ENCODE measurements around the gene SLC25A19.
A peak's percentile ranks its signal among the peaks of the same experiment; 100 is the strongest.

SLC25A19 gene

DNA sequence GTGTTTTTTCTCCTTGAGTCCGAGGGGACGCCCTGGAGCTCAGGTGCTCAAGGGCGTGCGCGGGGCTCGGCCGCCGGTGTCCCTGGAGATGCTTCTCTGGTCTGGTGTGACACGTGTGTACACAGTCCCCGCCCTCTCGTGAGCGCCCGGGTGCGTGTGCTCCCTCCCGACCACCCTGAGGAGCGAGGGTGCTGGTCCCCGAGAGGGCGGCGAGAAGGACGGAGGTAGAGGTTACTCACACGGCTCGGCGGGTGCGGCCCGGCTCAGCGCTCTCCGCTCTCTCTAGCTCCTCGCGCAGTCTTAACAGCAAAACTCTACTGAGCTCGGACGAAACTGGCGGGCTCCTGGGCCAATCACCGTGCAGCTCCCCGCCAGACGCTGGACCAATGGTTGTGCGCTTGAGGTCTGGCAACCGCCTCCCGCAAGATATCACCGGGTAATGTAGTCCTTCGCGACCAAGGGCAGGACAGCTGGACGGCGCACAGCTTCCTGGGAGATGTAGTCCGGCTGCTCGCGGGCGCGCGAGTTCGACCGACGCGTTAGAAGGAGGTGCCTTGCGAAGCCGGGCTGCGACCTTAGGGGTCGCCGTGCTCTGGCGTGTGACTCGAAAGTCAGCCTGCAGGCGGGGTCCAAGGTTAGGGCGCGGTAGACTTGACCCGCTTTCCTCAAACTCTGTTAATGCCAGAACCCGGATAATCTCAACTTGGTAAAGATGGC is at the start of gene SLC25A19:
Gene SLC25A19, minus strand, starts transcription at position 319 of the 717 bp plus-strand sequence. CDS start 2,669 bp downstream, outside the sequence.
- Histone ChIP-seq H3K9me2 (ENCODE audit: low read depth, low read length) (no peaks in the 10 kb centered on the region), H3K36me3 (ENCODE audit: insufficient read depth, low read length) (peaks cover 31% of the 10 kb centered on the region), H3K27me3 (ENCODE audit: insufficient read depth, low read length) (no peaks in the 10 kb centered on the region), H3K9me3 (ENCODE audit: low read length) (no peaks in the 10 kb centered on the region), H3F3A (ENCODE audit: insufficient read depth, low read length) (peaks cover 4% of the 10 kb centered on the region; the same call in 1 of the 2 replicates), H3K4me2 (ENCODE audit: low read length) (peak within 1 kb of the TSS; percentile 63), H3K27ac (ENCODE audit: low read depth, low read length, poor library complexity, severe bottlenecking) (peak within 1 kb of the TSS; percentile 83), H3K9ac (ENCODE audit: low read length) (peak within 1 kb of the TSS; percentile 69), H4K20me1 (ENCODE audit: insufficient read depth, low read length) (no peaks in the 10 kb centered on the region), H3K79me2 (ENCODE audit: insufficient read depth, low read length) (peaks cover 9% of the 10 kb centered on the region), H3K4me3 (ENCODE audit: low read depth, low read length, poor library complexity, severe bottlenecking) (peak within 1 kb of the TSS; percentile 71), H2AFZ (ENCODE audit: low read length) (no peak within 1 kb of the TSS), H3K4me1 (ENCODE audit: insufficient read depth, low read length, severe bottlenecking) (peaks cover 26% of the 10 kb centered on the region)
- TF ChIP-seq, protein P1, sequence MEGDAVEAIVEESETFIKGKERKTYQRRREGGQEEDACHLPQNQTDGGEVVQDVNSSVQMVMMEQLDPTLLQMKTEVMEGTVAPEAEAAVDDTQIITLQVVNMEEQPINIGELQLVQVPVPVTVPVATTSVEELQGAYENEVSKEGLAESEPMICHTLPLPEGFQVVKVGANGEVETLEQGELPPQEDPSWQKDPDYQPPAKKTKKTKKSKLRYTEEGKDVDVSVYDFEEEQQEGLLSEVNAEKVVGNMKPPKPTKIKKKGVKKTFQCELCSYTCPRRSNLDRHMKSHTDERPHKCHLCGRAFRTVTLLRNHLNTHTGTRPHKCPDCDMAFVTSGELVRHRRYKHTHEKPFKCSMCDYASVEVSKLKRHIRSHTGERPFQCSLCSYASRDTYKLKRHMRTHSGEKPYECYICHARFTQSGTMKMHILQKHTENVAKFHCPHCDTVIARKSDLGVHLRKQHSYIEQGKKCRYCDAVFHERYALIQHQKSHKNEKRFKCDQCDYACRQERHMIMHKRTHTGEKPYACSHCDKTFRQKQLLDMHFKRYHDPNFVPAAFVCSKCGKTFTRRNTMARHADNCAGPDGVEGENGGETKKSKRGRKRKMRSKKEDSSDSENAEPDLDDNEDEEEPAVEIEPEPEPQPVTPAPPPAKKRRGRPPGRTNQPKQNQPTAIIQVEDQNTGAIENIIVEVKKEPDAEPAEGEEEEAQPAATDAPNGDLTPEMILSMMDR (IDR thresholded peaks at IDR 0.05; ENCODE audit: low read length) = peak; percentile 29
- TF ChIP-seq EZH2 (IDR thresholded peaks at IDR 0.05; ENCODE audit: borderline replicate concordance, low read length) = no peak

DNA sequence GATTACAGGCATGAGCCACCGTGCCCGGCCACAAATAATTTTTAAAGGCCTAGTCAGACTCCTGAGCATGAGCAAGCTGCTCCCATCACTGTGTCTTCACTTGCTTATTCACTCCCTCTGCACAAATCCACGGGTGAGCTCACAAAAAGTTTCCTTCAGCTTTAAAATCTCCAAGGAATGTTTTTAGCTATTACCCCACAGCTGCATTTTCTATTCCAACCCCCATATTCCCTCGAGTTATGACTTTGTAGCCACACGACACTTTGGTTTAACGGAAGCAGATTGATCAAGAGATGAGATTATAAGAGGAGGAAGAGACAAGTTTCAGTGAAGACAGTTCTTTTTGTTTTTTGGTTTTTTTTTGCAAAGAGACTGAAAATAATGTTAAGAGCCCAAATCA is 49.1 kb upstream of the SLC25A19 start:
- H4K20me1 ChIP-seq (ENCODE audit: insufficient read depth, low read length) = no peaks in the 10 kb centered on the region
- peak overlapping the region; percentile 88 for H3K27ac ChIP-seq (ENCODE audit: low read depth, low read length, poor library complexity, severe bottlenecking)
- no peaks in the 10 kb centered on the region for H3K9me3 ChIP-seq (ENCODE audit: low read length)
- peak overlapping the region; percentile 58 for H3K4me2 ChIP-seq (ENCODE audit: low read length)
- H3F3A ChIP-seq (ENCODE audit: insufficient read depth, low read length) = peaks cover 4% of the 10 kb centered on the region; the same call in 1 of the 2 replicates
- TF ChIP-seq, protein P1 (IDR thresholded peaks at IDR 0.05; ENCODE audit: low read length) = no peak
- TF ChIP-seq EZH2 (IDR thresholded peaks at IDR 0.05; ENCODE audit: borderline replicate concordance, low read length) = no peak
- peak overlapping the region; percentile 26 for H3K4me3 ChIP-seq (ENCODE audit: low read depth, low read length, poor library complexity, severe bottlenecking)
- H3K79me2 ChIP-seq (ENCODE audit: insufficient read depth, low read length) = peaks cover 75% of the 10 kb centered on the region
- H2AFZ ChIP-seq (ENCODE audit: low read length) = no peak overlapping the region
- no peaks in the 10 kb centered on the region for H3K27me3 ChIP-seq (ENCODE audit: insufficient read depth, low read length)
- H3K9ac ChIP-seq (ENCODE audit: low read length) = peak overlapping the region; percentile 34; the same call in 1 of the 2 replicates
- H3K4me1 ChIP-seq (ENCODE audit: insufficient read depth, low read length, severe bottlenecking) = peaks cover 69% of the 10 kb centered on the region
- H3K9me2 ChIP-seq (ENCODE audit: low read depth, low read length) = no peaks in the 10 kb centered on the region
- peaks cover 11% of the 10 kb centered on the region; the same call in 1 of the 2 replicates for H3K36me3 ChIP-seq (ENCODE audit: insufficient read depth, low read length)

DNA sequence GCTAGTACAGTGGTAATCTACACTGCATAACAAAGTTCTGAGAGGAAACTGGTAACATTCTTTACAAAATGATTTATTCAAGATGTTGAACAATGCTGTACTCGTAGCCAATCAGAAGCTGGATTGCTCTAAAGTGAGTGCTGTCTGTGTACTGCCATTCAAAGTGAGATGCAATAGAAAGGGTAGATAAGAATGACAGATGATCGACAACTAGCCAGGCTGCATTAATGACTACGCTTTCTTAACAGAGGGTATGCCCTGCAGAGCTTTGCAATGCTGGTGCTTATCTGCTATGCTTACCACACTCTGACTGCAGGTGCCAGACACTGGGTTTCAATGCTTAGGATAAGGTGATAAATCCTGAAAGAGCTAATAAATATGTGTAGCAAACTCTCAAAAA is 46.1 kb upstream of the SLC25A19 start:
- H2AFZ ChIP-seq (ENCODE audit: low read length) = no peak overlapping the region
- H3K9me3 ChIP-seq (ENCODE audit: low read length) = no peaks in the 10 kb centered on the region
- H3K27me3 ChIP-seq (ENCODE audit: insufficient read depth, low read length) = no peaks in the 10 kb centered on the region
- no peak overlapping the region for H3K9ac ChIP-seq (ENCODE audit: low read length)
- no peak overlapping the region for H3K4me2 ChIP-seq (ENCODE audit: low read length)
- H3K4me1 ChIP-seq (ENCODE audit: insufficient read depth, low read length, severe bottlenecking) = peaks cover 48% of the 10 kb centered on the region
- no peaks in the 10 kb centered on the region for H3K9me2 ChIP-seq (ENCODE audit: low read depth, low read length)
- no peak overlapping the region for H3K27ac ChIP-seq (ENCODE audit: low read depth, low read length, poor library complexity, severe bottlenecking)
- no peak for TF ChIP-seq EZH2 (IDR thresholded peaks at IDR 0.05; ENCODE audit: borderline replicate concordance, low read length)
- TF ChIP-seq, protein P1 (IDR thresholded peaks at IDR 0.05; ENCODE audit: low read length) = no peak
- peaks cover 34% of the 10 kb centered on the region for H3K36me3 ChIP-seq (ENCODE audit: insufficient read depth, low read length)
- H4K20me1 ChIP-seq (ENCODE audit: insufficient read depth, low read length) = no peaks in the 10 kb centered on the region
- H3K79me2 ChIP-seq (ENCODE audit: insufficient read depth, low read length) = peaks cover 70% of the 10 kb centered on the region
- no peak overlapping the region for H3K4me3 ChIP-seq (ENCODE audit: low read depth, low read length, poor library complexity, severe bottlenecking)
- peaks cover 4% of the 10 kb centered on the region; the same call in 1 of the 2 replicates for H3F3A ChIP-seq (ENCODE audit: insufficient read depth, low read length)

All from OCI-LY1 (cell line).